HepG2 (cell line): ENCODE data around the gene SGSM1. TPM values are rescaled to one million over a fixed set of nuclear protein-coding genes. Genes with fewer than 3 reads are reported as not detected.

ENCODE experiments used
- ATAC-seq: fragments of 200-7000 bp; cut with Tn5 transposase; 3 replicates; pipeline ENCODE4 v1.9.1; 2020; ENCODE audit warnings: mild to moderate bottlenecking, moderate library complexity
- BruUV-seq: library from RNA; stranded (reverse); fragments of 400-500 nt; replicated peaks from 2 replicates; lab custom pipeline; 2021; lab: Mats Ljungman, UMichigan
- CTCF ChIA-PET: fragments of 300-600 bp; formaldehyde crosslinking; extraction: SDS; loops from one replicate; lab custom pipeline; 2021; ENCODE audit warnings: low total read pairs, inconsistent platforms, low intra/inter-chr PET ratio; lab: Yijun Ruan, JAX
- POLR2A ChIA-PET: fragments of 350-600 bp; sonication (Branson Sonifier 250); formaldehyde crosslinking; loops from one replicate; lab custom pipeline; 2020; ENCODE audit warnings: antibody characterized with exemption, inconsistent platforms; lab: Yijun Ruan, JAX
- DNase-seq: peaks from one replicate; pipeline ENCODE4 v3.0.0-alpha.2; 2015; ENCODE audit warnings: low spot score
- FAIRE-seq: peaks from 3 replicates; lab custom pipeline; 2011; peaks lifted over from hg19 to GRCh38; lab: Jason Lieb, UNC
- H2AFZ ChIP-seq: one replicate; pipeline ENCODE4 v1.6.1; 2011; ENCODE audit warnings: low read length, inconsistent platforms
- H3K27ac ChIP-seq: fragments of 300-600 bp; 3 replicates; pipeline ENCODE4 v1.8.0; 2011; ENCODE audit warnings: mixed run types, mild to moderate bottlenecking, mixed read lengths, low read length, inconsistent platforms; ENCODE audit not compliant: insufficient read depth; ENCODE audit errors: extremely low read length
- H3K27me3 ChIP-seq, 2 experiments: fragments of 200-600 bp in 1 of 2; 2 replicates in 1 of 2; 3 replicates in 1 of 2; pipeline versions ENCODE4 v1.6.0 to v1.8.0; 2011; ENCODE audit warnings: low read length in 2 of 2, mild to moderate bottlenecking in 2 of 2, moderate library complexity in 2 of 2, inconsistent platforms in 1 of 2; ENCODE audit not compliant: insufficient read depth in 2 of 2, control insufficient read depth in 1 of 2
- H3K36me3 ChIP-seq, 2 experiments: fragments of 200-600 bp in 1 of 2; replicated peaks in 1 of 2; 2 replicates in 1 of 2; 3 replicates in 1 of 2; pipeline versions ENCODE4 v1.5.1 to v1.8.0; 2011; ENCODE audit warnings: low read length in 2 of 2, inconsistent platforms in 1 of 2; ENCODE audit not compliant: insufficient read depth in 2 of 2, control insufficient read depth in 1 of 2
- H3K4me1 ChIP-seq: 2 replicates; pipeline ENCODE4 v1.5.1; 2012; ENCODE audit warnings: low read length, inconsistent platforms; ENCODE audit not compliant: insufficient read depth
- H3K4me2 ChIP-seq: 2 replicates; pipeline ENCODE4 v1.6.0; 2011; ENCODE audit warnings: low read depth, low read length, inconsistent platforms
- H3K4me3 ChIP-seq, 3 experiments: fragments of 200-600 bp in 1 of 3; sonication (generic), shearing (Covaris generic) in 1 of 3; replicated peaks in 1 of 3; 2 replicates each; pipeline ENCODE4 v1.5.1; 2011 to 2016; ENCODE audit warnings: low read length in 3 of 3, inconsistent platforms in 2 of 3, low read depth in 2 of 3, mild to moderate bottlenecking in 2 of 3, control low read depth in 1 of 3, mixed read lengths in 1 of 3; ENCODE audit not compliant: insufficient read depth in 1 of 3
- H3K79me2 ChIP-seq: one replicate; pipeline ENCODE4 v1.6.1; 2011; ENCODE audit warnings: low read length, inconsistent platforms; ENCODE audit not compliant: insufficient read depth
- H3K9ac ChIP-seq: 2 replicates; pipeline ENCODE4 v1.6.0; 2011; ENCODE audit warnings: mild to moderate bottlenecking, low read depth, low read length, inconsistent platforms; ENCODE audit not compliant: insufficient read depth
- H3K9me3 ChIP-seq: 2 replicates; pipeline ENCODE4 v1.5.1; 2012; ENCODE audit warnings: mild to moderate bottlenecking, low read length
- H4K20me1 ChIP-seq: 2 replicates; pipeline ENCODE4 v1.6.0; 2011; ENCODE audit warnings: inconsistent platforms, mild to moderate bottlenecking, low read length, moderate library complexity; ENCODE audit not compliant: insufficient read depth
- BRF2 ChIP-seq: sonication (generic); formaldehyde crosslinking; IDR thresholded peaks from 2 replicates; pipeline ENCODE4 v1.8.1; 2022; ENCODE audit warnings: mild to moderate bottlenecking, missing genetic modification reagents
- CHCHD3 ChIP-seq: sonication (generic); formaldehyde crosslinking; IDR thresholded peaks from 2 replicates; pipeline ENCODE4 v1.8.0; 2022; ENCODE audit warnings: mild to moderate bottlenecking, missing genetic modification reagents, moderate library complexity
- DPF2 ChIP-seq: sonication (generic); formaldehyde crosslinking; IDR thresholded peaks from 2 replicates; pipeline ENCODE4 v1.4.0; 2020; ENCODE audit warnings: mild to moderate bottlenecking, low read depth, missing genetic modification reagents, borderline replicate concordance
- ELF3 ChIP-seq: IDR thresholded peaks from 2 replicates; pipeline ENCODE4 v1.6.1; 2016; ENCODE audit warnings: missing genetic modification reagents, missing compliant biosample characterization
- RFX1 ChIP-seq: fragments of 450-650 bp; IDR thresholded peaks from 2 replicates; pipeline ENCODE4 v1.6.1; 2017
- ZNF280D ChIP-seq: sonication (generic); formaldehyde crosslinking; IDR thresholded peaks from 2 replicates; pipeline ENCODE4 v1.5.1; 2020; ENCODE audit warnings: mild to moderate bottlenecking, missing genetic modification reagents
- ZNF335 ChIP-seq: sonication (generic); formaldehyde crosslinking; IDR thresholded peaks from 2 replicates; pipeline ENCODE4 v1.4.0; 2020; ENCODE audit warnings: missing genetic modification reagents
- ZNF784 ChIP-seq: sonication (generic); formaldehyde crosslinking; IDR thresholded peaks from 2 replicates; pipeline ENCODE4 v1.5.1; 2020; ENCODE audit warnings: missing genetic modification reagents, mild to moderate bottlenecking, borderline replicate concordance
- WGBS: methylation state at CpG from one replicate; pipeline ENCODE4 v1.1.6; 2017; ENCODE audit warnings: low lambda C conversion rate; 5-methylcytosine and 5-hydroxymethylcytosine counted together
- in situ Hi-C: cut with HindIII; loops from 2 replicates; pipeline ENCODE4 v1.10.0; 2017; ENCODE audit warnings: low pct_unique_long_range_greater_than_20kb; ENCODE audit not compliant: extremely low pct_ligation_motif_present
- intact Hi-C: fragments of 100-400 bp; cut with micrococcal nuclease; formaldehyde crosslinking; loops from one replicate; pipeline ENCODE4 v1.10.0; 2022; ENCODE audit not compliant: unreplicated experiment
- polyA plus RNA-seq, 8 experiments: library from polyadenylated mRNA; depleted of rRNA in 3 of 8; stranded (reverse) in 7 of 8; unstranded in 1 of 8; fragments of >200 nt; fragmentation: Illumina TruSeq in 4 of 8; extraction: Trizol in 4 of 8; gene quantifications; 2 replicates each; pipeline versions ENCODE4 v1.2.1 to v1.2.3, GENCODE V29; 2011 to 2016; ENCODE audit warnings: low read depth in 4 of 8, missing spikeins in 1 of 8, mixed read lengths in 1 of 8; ENCODE audit not compliant: insufficient read depth in 1 of 8
- total RNA-seq, 5 experiments: library from RNA; depleted of rRNA; stranded (reverse); fragments of >200 nt; fragmentation: Illumina TruSeq; extraction: Trizol; gene quantifications; 2 replicates each; pipeline ENCODE4 v1.2.3, GENCODE V29; 2016; ENCODE audit warnings: low read depth in 1 of 5

SGSM1 gene
- total and polyA plus RNA-seq, 2 of the 13 experiments (the other 11 are each of a cell fraction or from before 2014, with no cell fraction given) = 0.07 TPM; not detected in 1

GRCh38 chr22:24926428-24926725, 120.4 kb downstream of the SGSM1 start:
- CTCF ChIA-PET = no interaction called here
- FAIRE-seq (no peak), DNase-seq (no peak), ATAC-seq (no peak)
- intact Hi-C loops = no loop called here
- Histone ChIP-seq H3K27ac (no peak overlapping the region), H4K20me1 (no peaks in the 10 kb centered on the region), H3K4me3 (no peak overlapping the region), H3K4me1 (no peaks in the 10 kb centered on the region), H3K79me2 (no peaks in the 10 kb centered on the region), H3K4me2 (no peak overlapping the region), H3K9me3 (no peaks in the 10 kb centered on the region), H2AFZ (no peak overlapping the region), H3K9ac (no peak overlapping the region), H3K36me3 (no peaks in the 10 kb centered on the region), H3K27me3 (peaks cover 4 to 17% of the 10 kb centered on the region in 2 experiments; a peak in 2 of 5 replicates)
- WGBS = 28% methylated on average over 3 of the region's 3 CpGs
- POLR2A ChIA-PET = no interaction called here
- in situ Hi-C loops = loop anchor here (25.0 kb wide), 1 partner anchor 261 kb away; the partner anchor contains the start of gene CRYBB3
- TF ChIP-seq ZNF280D (CRISPR knock-in tag) (no peak), BRF2 (CRISPR knock-in tag) (no peak), RFX1 (no peak), ZNF335 (CRISPR knock-in tag) (no peak), CHCHD3 (CRISPR knock-in tag) (no peak), ZNF784 (CRISPR knock-in tag) (no peak), DPF2 (no peak), ELF3 (CRISPR knock-in tag) (no peak)
- BruUV-seq = no TSS peak
